Activated CD4-positive, alpha-beta memory T cell treated with anti-CD3 and anti-CD28 coated beads, Interleukin-2, amount 10 ng/mL, durations not matched to agents 7 days and 5 days (primary cell): Measurements from ENCODE around the gene RSU1. TPM values are rescaled to one million over a fixed set of nuclear protein-coding genes. Genes with fewer than 3 reads are reported as not detected.
"Not testable (repeated sequence)": the region's sequence is repeated elsewhere in the genome, so short reads cannot be mapped to it uniquely, and the experiment has no call there.

Source experiments
- CTCF ChIA-PET: fragments of 350-600 bp; sonication (Branson Sonifier 250); formaldehyde crosslinking; loops from one replicate; lab custom pipeline; 2021; ENCODE audit warnings: antibody characterized with exemption, inconsistent platforms; lab: Charles Lee
- POLR2A ChIA-PET: fragments of 350-600 bp; sonication (Branson Sonifier 250); formaldehyde crosslinking; loops from one replicate; lab custom pipeline; 2021; ENCODE audit warnings: antibody characterized with exemption; lab: Charles Lee
- DNase-seq: peaks from one replicate; pipeline ENCODE4 v3.0.0-alpha.2; 2020
- H3K27ac Mint-ChIP-seq: one replicate; pipeline ENCODE4 v1.8.0; 2021; ENCODE audit warnings: mild to moderate bottlenecking, mixed read lengths
- H3K27me3 Mint-ChIP-seq: one replicate; pipeline ENCODE4 v1.8.0; 2021; ENCODE audit warnings: mixed read lengths
- H3K36me3 Mint-ChIP-seq: one replicate; pipeline ENCODE4 v1.8.0; 2021; ENCODE audit warnings: low read depth, mixed read lengths
- H3K4me1 Mint-ChIP-seq: one replicate; pipeline ENCODE4 v1.8.0; 2021; ENCODE audit warnings: mixed read lengths
- H3K4me3 Mint-ChIP-seq: one replicate; pipeline ENCODE4 v1.8.0; 2021; ENCODE audit warnings: mild to moderate bottlenecking, mixed read lengths
- H3K9me3 Mint-ChIP-seq: one replicate; pipeline ENCODE4 v1.8.0; 2021; ENCODE audit warnings: mixed read lengths
- total RNA-seq, 2 experiments: library from RNA; stranded (reverse); gene quantifications; one replicate each; pipeline ENCODE4 v1.2.3, GENCODE V29; 2021

Gene RSU1
- total RNA-seq, 2 experiments from 2014 or later: 74.3 to 74.9 TPM

- Mint-ChIP-seq H3K9me3 (no peaks in the 10 kb centered on the region), H3K36me3 (peaks cover 14% of the 10 kb centered on the region), H3K4me1 (peaks cover 30% of the 10 kb centered on the region), H3K4me3 (no peak overlapping the region), H3K27ac (no peak overlapping the region), H3K27me3 (no peaks in the 10 kb centered on the region)
- POLR2A ChIA-PET: interaction anchor here (1.3 kb wide), 1 partner anchor 41 kb away, joined by 5 read pairs; the partner anchor contains the start of gene RSU1
- CTCF ChIA-PET: interaction anchor here (0.6 to 1.4 kb wide), 5 partner anchors 13 to 1877 kb away, joined by 3 to 7 read pairs (median 4); partner anchors contain the start of gene RSU1
- DNase-seq: no peak
Measured at GRCh38 chr10:16776896-16777295, 40.3 kb downstream of the RSU1 start.

- no peaks in the 10 kb centered on the region for H3K27me3 Mint-ChIP-seq
- DNase-seq: no peak
- ChIA-PET CTCF (interaction anchor here (0.6 to 0.9 kb wide), 2 partner anchors 23 to 871 kb away, joined by 3 read pairs; no protein-coding TSS in a partner anchor), POLR2A (no interaction called here)
- no peaks in the 10 kb centered on the region for H3K9me3 Mint-ChIP-seq
- H3K4me1 Mint-ChIP-seq: peaks cover 18% of the 10 kb centered on the region
- H3K27ac Mint-ChIP-seq: no peak overlapping the region
- peaks cover 3% of the 10 kb centered on the region for H3K36me3 Mint-ChIP-seq
- H3K4me3 Mint-ChIP-seq: no peak overlapping the region
Measured at GRCh38 chr10:16773334-16773733, 43.9 kb downstream of the RSU1 start.

GRCh38 chr10:16770670-16771069 lies 46.6 kb downstream of the RSU1 start:
- Mint-ChIP-seq H3K4me3 (no peak overlapping the region), H3K36me3 (no peaks in the 10 kb centered on the region), H3K4me1 (peaks cover 10% of the 10 kb centered on the region), H3K9me3 (no peaks in the 10 kb centered on the region), H3K27ac (no peak overlapping the region), H3K27me3 (no peaks in the 10 kb centered on the region)
- no peak for DNase-seq
- ChIA-PET CTCF (interaction anchor here (0.7 kb wide), 1 partner anchor 891 kb away, joined by 4 read pairs; no protein-coding TSS in a partner anchor), POLR2A (no interaction called here)

DNA sequence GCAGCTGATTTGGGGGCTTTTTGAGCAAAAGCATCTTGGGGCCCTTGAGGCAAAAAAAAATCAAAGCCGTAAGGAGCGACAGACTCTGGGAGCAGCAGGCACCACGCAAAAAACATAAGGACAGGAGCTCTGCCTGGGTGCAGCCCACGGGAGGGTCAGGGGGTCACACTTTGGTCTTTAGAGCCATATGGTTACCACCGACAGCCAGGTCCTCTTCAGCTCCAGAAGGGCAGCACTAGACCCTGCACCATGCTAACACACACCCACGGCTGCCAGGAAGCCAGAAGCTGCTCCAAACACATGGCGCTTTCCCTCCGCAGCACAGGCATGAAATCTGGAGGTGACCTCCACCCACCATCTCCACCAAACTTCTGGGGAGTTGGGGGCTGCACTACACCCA lies 47.1 kb downstream of the RSU1 start:
- no peak overlapping the region for H3K27ac Mint-ChIP-seq
- H3K4me3 Mint-ChIP-seq: no peak overlapping the region
- no peaks in the 10 kb centered on the region for H3K36me3 Mint-ChIP-seq
- CTCF ChIA-PET: no interaction called here
- peaks cover 12% of the 10 kb centered on the region for H3K4me1 Mint-ChIP-seq
- POLR2A ChIA-PET: no interaction called here
- DNase-seq: no peak
- H3K9me3 Mint-ChIP-seq: no peaks in the 10 kb centered on the region
- no peaks in the 10 kb centered on the region for H3K27me3 Mint-ChIP-seq

GRCh38 chr10:16769331-16769730 lies 47.9 kb downstream of the RSU1 start:
- POLR2A ChIA-PET: no interaction called here
- Mint-ChIP-seq H3K9me3 (no peaks in the 10 kb centered on the region), H3K27me3 (no peaks in the 10 kb centered on the region), H3K4me3 (no peak overlapping the region), H3K27ac (no peak overlapping the region), H3K4me1 (peaks cover 12% of the 10 kb centered on the region), H3K36me3 (no peaks in the 10 kb centered on the region)
- no peak for DNase-seq
- CTCF ChIA-PET: interaction anchor here (0.6 kb wide), 1 partner anchor 1196 kb away, joined by 3 read pairs; no protein-coding TSS in a partner anchor

GRCh38 chr10:16768702-16769101 lies 48.5 kb downstream of the RSU1 start:
- no peaks in the 10 kb centered on the region for H3K27me3 Mint-ChIP-seq
- ChIA-PET CTCF (interaction anchor here (0.6 kb wide), 1 partner anchor 1195 kb away, joined by 3 read pairs; no protein-coding TSS in a partner anchor), POLR2A (no interaction called here)
- DNase-seq: no peak
- no peak overlapping the region for H3K27ac Mint-ChIP-seq
- peaks cover 12% of the 10 kb centered on the region for H3K4me1 Mint-ChIP-seq
- no peak overlapping the region for H3K4me3 Mint-ChIP-seq
- no peaks in the 10 kb centered on the region for H3K36me3 Mint-ChIP-seq
- H3K9me3 Mint-ChIP-seq: no peaks in the 10 kb centered on the region

GRCh38 chr10:16765509-16766375 lies 51.5 kb downstream of the RSU1 start:
- no peak for DNase-seq
- Mint-ChIP-seq H3K36me3 (peaks cover 7% of the 10 kb centered on the region), H3K9me3 (no peaks in the 10 kb centered on the region), H3K4me3 (no peak overlapping the region), H3K27ac (no peak overlapping the region), H3K27me3 (no peaks in the 10 kb centered on the region), H3K4me1 (peaks cover 7% of the 10 kb centered on the region)
- ChIA-PET POLR2A (interaction anchor here (0.6 kb wide), 1 partner anchor 28 kb away, joined by 3 read pairs; no protein-coding TSS in a partner anchor), CTCF (interaction anchor here (1.1 to 1.2 kb wide), 2 partner anchors 12 to 863 kb away, joined by 3 to 5 read pairs; no protein-coding TSS in a partner anchor)

DNA sequence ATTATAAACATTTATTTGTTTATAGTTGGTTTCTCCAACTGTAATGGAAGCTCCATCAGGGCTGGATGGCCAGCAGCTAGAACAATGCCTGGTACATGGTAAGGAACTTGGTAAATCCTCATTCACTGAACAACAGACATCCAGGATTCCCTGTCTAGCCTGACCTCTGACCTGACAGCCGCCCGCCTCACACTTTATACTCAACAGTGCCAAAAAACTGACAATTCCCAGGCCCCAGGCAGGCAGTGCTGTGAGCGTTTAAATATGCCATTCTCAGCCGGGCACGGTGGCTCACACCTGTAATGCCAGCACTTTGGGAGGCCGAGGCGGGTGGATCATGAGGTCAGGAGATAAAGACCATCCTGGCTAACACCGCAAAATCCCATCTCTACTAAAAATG lies 55.9 kb downstream of the RSU1 start:
- H3K4me3 Mint-ChIP-seq: no peak overlapping the region
- CTCF ChIA-PET: no interaction called here
- H3K36me3 Mint-ChIP-seq: peaks cover 19% of the 10 kb centered on the region
- no peaks in the 10 kb centered on the region for H3K27me3 Mint-ChIP-seq
- H3K4me1 Mint-ChIP-seq: peaks cover 9% of the 10 kb centered on the region
- no peak for DNase-seq
- POLR2A ChIA-PET: no interaction called here
- no peak overlapping the region for H3K27ac Mint-ChIP-seq
- H3K9me3 Mint-ChIP-seq: no peaks in the 10 kb centered on the region

- Mint-ChIP-seq H3K4me3 (no peak overlapping the region), H3K9me3 (no peaks in the 10 kb centered on the region), H3K4me1 (peaks cover 1% of the 10 kb centered on the region), H3K27ac (no peak overlapping the region), H3K36me3 (peaks cover 26% of the 10 kb centered on the region), H3K27me3 (no peaks in the 10 kb centered on the region)
- DNase-seq: no peak
- ChIA-PET POLR2A (no interaction called here), CTCF (interaction anchor here (0.6 kb wide), 1 partner anchor 21 kb away, joined by 3 read pairs; no protein-coding TSS in a partner anchor)
Measured at GRCh38 chr10:16756561-16757221, 60.5 kb downstream of the RSU1 start.

DNA sequence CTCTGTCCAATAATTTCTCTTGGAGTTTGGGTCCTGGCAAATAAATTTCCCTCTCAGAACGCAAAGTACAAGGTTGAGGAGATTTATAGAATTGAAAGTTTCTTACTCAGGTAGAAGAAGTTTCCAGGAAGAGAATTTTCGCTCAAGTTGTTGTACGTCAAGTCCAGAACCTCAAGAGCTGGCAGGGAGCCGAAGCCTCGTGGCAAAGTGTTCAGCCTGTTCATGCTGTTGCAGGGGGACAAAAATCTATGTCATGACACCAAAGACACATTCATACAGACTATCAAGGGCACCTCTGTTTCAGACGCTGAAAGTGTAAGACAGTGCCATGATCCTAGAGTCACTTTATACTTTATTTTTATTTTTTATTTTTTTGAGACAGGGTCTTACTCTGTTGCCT lies 62.5 kb downstream of the RSU1 start:
- Mint-ChIP-seq H3K27me3 (no peaks in the 10 kb centered on the region), H3K36me3 (peaks cover 29% of the 10 kb centered on the region), H3K4me3 (no peak overlapping the region), H3K27ac (no peak overlapping the region), H3K9me3 (no peaks in the 10 kb centered on the region), H3K4me1 (peaks cover 1% of the 10 kb centered on the region)
- ChIA-PET POLR2A (no interaction called here), CTCF (interaction anchor here (0.7 kb wide), 1 partner anchor 1174 kb away, joined by 3 read pairs; no protein-coding TSS in a partner anchor)
- no peak for DNase-seq

DNA sequence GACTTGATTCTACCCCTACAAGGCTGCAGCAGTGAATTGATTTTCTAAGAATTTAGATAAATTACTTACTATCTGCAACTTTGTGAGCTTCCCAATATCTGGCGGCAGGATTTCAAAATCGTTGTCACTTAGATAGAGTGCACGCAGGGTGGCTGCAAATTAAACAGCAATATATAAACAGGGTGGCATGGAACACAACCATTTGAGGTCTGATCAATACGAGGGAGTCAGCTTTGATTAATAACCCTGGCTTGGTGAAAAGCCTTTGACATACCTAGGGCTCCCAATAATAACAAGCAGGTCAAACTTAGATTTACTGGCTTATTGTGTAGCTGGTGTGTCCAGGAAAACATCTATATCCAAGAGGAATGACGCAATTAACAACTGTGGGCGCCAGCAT lies 64.4 kb downstream of the RSU1 start:
- POLR2A ChIA-PET, DNase-seq, H3K4me1 Mint-ChIP-seq, H3K9me3 Mint-ChIP-seq, H3K27me3 Mint-ChIP-seq, H3K27ac Mint-ChIP-seq, H3K4me3 Mint-ChIP-seq, CTCF ChIA-PET: not testable (repeated sequence)
- peaks cover 33% of the 10 kb centered on the region for H3K36me3 Mint-ChIP-seq

GRCh38 chr10:16752099-16752498 lies 65.1 kb downstream of the RSU1 start:
- Mint-ChIP-seq H3K27me3 (no peaks in the 10 kb centered on the region), H3K9me3 (no peaks in the 10 kb centered on the region), H3K4me3 (no peak overlapping the region), H3K36me3 (peaks cover 34% of the 10 kb centered on the region), H3K4me1 (peaks cover 1% of the 10 kb centered on the region), H3K27ac (no peak overlapping the region)
- DNase-seq: no peak
- ChIA-PET CTCF (no interaction called here), POLR2A (no interaction called here)

DNA sequence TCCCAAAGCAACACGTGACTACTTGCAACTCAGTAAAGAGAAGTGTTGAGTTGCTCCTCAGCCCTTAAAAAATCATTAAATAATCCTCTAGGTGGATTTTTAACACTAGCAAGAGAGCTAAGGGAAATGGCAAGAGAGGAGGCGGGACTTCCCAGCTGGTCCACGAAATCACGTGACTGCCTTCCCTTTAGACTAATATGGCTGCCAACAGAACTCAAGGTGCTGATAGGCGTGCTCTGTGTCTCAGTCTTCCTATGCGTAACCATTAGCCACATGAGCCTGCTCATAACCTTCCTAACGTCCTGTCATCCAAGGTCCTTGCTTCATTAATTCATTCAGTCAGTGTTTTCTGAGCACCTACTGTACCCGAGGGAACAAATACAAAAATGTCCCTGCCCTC lies 66.0 kb downstream of the RSU1 start:
- CTCF ChIA-PET: no interaction called here
- Mint-ChIP-seq H3K27ac (no peak overlapping the region), H3K9me3 (no peaks in the 10 kb centered on the region), H3K4me1 (no peaks in the 10 kb centered on the region), H3K27me3 (no peaks in the 10 kb centered on the region), H3K36me3 (peaks cover 32% of the 10 kb centered on the region), H3K4me3 (no peak overlapping the region)
- POLR2A ChIA-PET: no interaction called here
- no peak for DNase-seq
